IMR-90 (cell line): Measurements from ENCODE around the gene SLC15A2. TPM values are rescaled to one million over a fixed set of nuclear protein-coding genes. Genes with fewer than 3 reads are reported as not detected.

Source experiments
- ATAC-seq: fragments of 200-7000 bp; cut with Tn5 transposase; 2 replicates; pipeline ENCODE4 v1.9.1; 2020; ENCODE audit warnings: low read depth, mild to moderate bottlenecking, moderate library complexity
- BruUV-seq: library from RNA; stranded (reverse); fragments of 400-500 nt; replicated peaks from 2 replicates; lab custom pipeline; 2021; lab: Mats Ljungman, UMichigan
- CTCF ChIA-PET: fragments of 300-600 bp; formaldehyde crosslinking; extraction: SDS; loops from one replicate; lab custom pipeline; 2021; ENCODE audit warnings: antibody characterized with exemption; lab: Yijun Ruan, JAX
- POLR2A ChIA-PET: fragments of 300-600 bp; sonication (Branson Sonifier 250); formaldehyde crosslinking; loops from one replicate; lab custom pipeline; 2022; ENCODE audit warnings: antibody characterized with exemption; ENCODE audit not compliant: unreplicated experiment; lab: Charles Lee
- DNase-seq: peaks from one replicate; pipeline ENCODE4 v3.0.0; 2013
- H2AFZ ChIP-seq: replicated peaks from 2 replicates; pipeline ENCODE3; 2013; ENCODE audit warnings: low read length, mild to moderate bottlenecking; ENCODE audit not compliant: poor library complexity
- H2AK5ac ChIP-seq: 2 replicates; pipeline ENCODE4 v1.6.1; 2013; ENCODE audit warnings: low read depth, low read length, inconsistent platforms
- H2AK9ac ChIP-seq: replicated peaks from 2 replicates; pipeline ENCODE3; 2013; ENCODE audit warnings: mild to moderate bottlenecking, low read depth, low read length, moderate library complexity; ENCODE audit not compliant: poor library complexity
- H2BK120ac ChIP-seq: 2 replicates; pipeline ENCODE4 v1.6.1; 2013; ENCODE audit warnings: low read depth, low read length, inconsistent platforms
- H2BK15ac ChIP-seq: 3 replicates; pipeline ENCODE4 v1.6.1; 2013; ENCODE audit warnings: low read depth, low read length, inconsistent platforms
- H2BK20ac ChIP-seq: 2 replicates; pipeline ENCODE4 v1.6.1; 2013; ENCODE audit warnings: low read depth, mild to moderate bottlenecking, inconsistent platforms, low read length, moderate library complexity
- H2BK5ac ChIP-seq: 2 replicates; pipeline ENCODE4 v1.6.1; 2013; ENCODE audit warnings: mild to moderate bottlenecking, low read depth, low read length, inconsistent platforms; ENCODE audit not compliant: poor library complexity, severe bottlenecking
- H3K14ac ChIP-seq: replicated peaks from 2 replicates; pipeline ENCODE4 v1.6.1; 2013; ENCODE audit warnings: low read depth, low read length, inconsistent platforms
- H3K18ac ChIP-seq: 2 replicates; pipeline ENCODE4 v1.6.1; 2013; ENCODE audit warnings: low read depth, low read length, control low read depth
- H3K23ac ChIP-seq: 2 replicates; pipeline ENCODE4 v1.6.1; 2013; ENCODE audit warnings: low read depth, low read length, inconsistent platforms
- H3K27ac ChIP-seq: 2 replicates; pipeline ENCODE4 v1.5.1; 2013; ENCODE audit warnings: mild to moderate bottlenecking, control low read depth, low read length; ENCODE audit not compliant: insufficient read depth
- H3K27me3 ChIP-seq: 2 replicates; pipeline ENCODE4 v1.6.1; 2013; ENCODE audit warnings: low read length; ENCODE audit not compliant: control insufficient read depth, insufficient read depth
- H3K36me3 ChIP-seq: 2 replicates; pipeline ENCODE4 v1.6.1; 2013; ENCODE audit warnings: low read length, mixed read lengths; ENCODE audit not compliant: control insufficient read depth, insufficient read depth
- H3K4ac ChIP-seq: 2 replicates; pipeline ENCODE4 v1.6.1; 2013; ENCODE audit warnings: low read depth, low read length, inconsistent platforms
- H3K4me1 ChIP-seq: 2 replicates; pipeline ENCODE4 v1.6.1; 2013; ENCODE audit warnings: low read length, mixed read lengths; ENCODE audit not compliant: control insufficient read depth, insufficient read depth
- H3K4me2 ChIP-seq: 2 replicates; pipeline ENCODE4 v1.6.1; 2013; ENCODE audit warnings: low read depth, mild to moderate bottlenecking, control low read depth, low read length, moderate library complexity
- H3K4me3 ChIP-seq: 2 replicates; pipeline ENCODE4 v1.5.1; 2013; ENCODE audit warnings: low read depth, mild to moderate bottlenecking, control low read depth, low read length, moderate library complexity; ENCODE audit not compliant: insufficient read depth
- H3K56ac ChIP-seq: 2 replicates; pipeline ENCODE4 v1.6.1; 2013; ENCODE audit warnings: low read length, inconsistent platforms; ENCODE audit not compliant: insufficient read depth; ENCODE audit errors: extremely low read depth
- H3K79me1 ChIP-seq, 2 experiments: 2 replicates each; pipeline ENCODE4 v1.6.1; 2013; ENCODE audit warnings: low read length in 2 of 2, inconsistent platforms in 1 of 2, low read depth in 1 of 2
- H3K9ac ChIP-seq: 2 replicates; pipeline ENCODE4 v1.6.1; 2013; ENCODE audit warnings: low read depth, low read length, control low read depth
- H3K9me1 ChIP-seq: 2 replicates; pipeline ENCODE4 v1.6.1; 2013; ENCODE audit warnings: low read length, inconsistent platforms; ENCODE audit not compliant: insufficient read depth
- H3K9me3 ChIP-seq: 2 replicates; pipeline ENCODE4 v1.6.1; 2013; ENCODE audit warnings: low read length; ENCODE audit not compliant: control insufficient read depth, insufficient read depth
- H4K20me1 ChIP-seq: 2 replicates; pipeline ENCODE4 v1.6.1; 2013; ENCODE audit warnings: low read length, inconsistent platforms; ENCODE audit not compliant: insufficient read depth
- H4K5ac ChIP-seq: 2 replicates; pipeline ENCODE4 v1.6.1; 2013; ENCODE audit warnings: mild to moderate bottlenecking, low read depth, low read length, control low read depth
- H4K8ac ChIP-seq, 2 experiments: 2 replicates each; pipeline ENCODE4 v1.6.1; 2013; ENCODE audit warnings: low read depth in 2 of 2, low read length in 2 of 2, control low read depth in 1 of 2, inconsistent platforms in 1 of 2
- H4K91ac ChIP-seq: 2 replicates; pipeline ENCODE4 v1.6.1; 2013; ENCODE audit warnings: low read depth, low read length, inconsistent platforms; ENCODE audit not compliant: insufficient read depth
- BHLHE40 ChIP-seq: fragments of 150-350 bp; IDR thresholded peaks from 2 replicates; pipeline ENCODE4 v1.6.1; 2016; ENCODE audit warnings: mild to moderate bottlenecking, low read depth, low read length
- CEBPB ChIP-seq: IDR thresholded peaks from 2 replicates; pipeline ENCODE4 v1.6.1; 2012; ENCODE audit warnings: low read depth, low read length, improper control_type of control experiment
- CHD1 ChIP-seq: IDR thresholded peaks from 2 replicates; pipeline ENCODE4 v1.6.1; 2012; ENCODE audit warnings: low read depth, low read length, improper control_type of control experiment
- ELK1 ChIP-seq: fragments of 150-350 bp; IDR thresholded peaks from 2 replicates; pipeline ENCODE4 v1.6.1; 2016; ENCODE audit warnings: low read depth, mild to moderate bottlenecking, low read length, moderate library complexity, borderline replicate concordance
- FOS ChIP-seq: fragments of 150-350 bp; IDR thresholded peaks from 2 replicates; pipeline ENCODE4 v1.6.1; 2016; ENCODE audit warnings: low read depth, low read length
- MAFK ChIP-seq: IDR thresholded peaks from 2 replicates; pipeline ENCODE4 v1.6.1; 2012; ENCODE audit warnings: low read depth, low read length, improper control_type of control experiment
- MAZ ChIP-seq: IDR thresholded peaks from 2 replicates; pipeline ENCODE4 v1.6.1; 2012; ENCODE audit warnings: low read depth, mild to moderate bottlenecking, low read length, improper control_type of control experiment, moderate library complexity, borderline replicate concordance
- MXI1 ChIP-seq: IDR thresholded peaks from 2 replicates; pipeline ENCODE4 v1.6.1; 2012; ENCODE audit warnings: low read depth, mild to moderate bottlenecking, low read length, moderate library complexity, borderline replicate concordance
- NFE2L2 ChIP-seq: fragments of 150-350 bp; IDR thresholded peaks from 2 replicates; pipeline ENCODE4 v1.6.1; 2016; ENCODE audit warnings: low read depth, mild to moderate bottlenecking, low read length
- POLR2A ChIP-seq: IDR thresholded peaks from 2 replicates; pipeline ENCODE4 v1.6.1; 2012; ENCODE audit warnings: mild to moderate bottlenecking, low read depth, low read length
- RAD21 ChIP-seq: IDR thresholded peaks from 2 replicates; pipeline ENCODE4 v1.6.1; 2012; ENCODE audit warnings: low read length, improper control_type of control experiment
- RCOR1 ChIP-seq: IDR thresholded peaks from 2 replicates; pipeline ENCODE4 v1.6.1; 2012; ENCODE audit warnings: mild to moderate bottlenecking, low read length, improper control_type of control experiment; ENCODE audit not compliant: insufficient replicate concordance
- RFX5 ChIP-seq: IDR thresholded peaks from 2 replicates; pipeline ENCODE4 v1.8.0; 2012; ENCODE audit warnings: low read depth, mild to moderate bottlenecking, low read length, moderate library complexity
- SMC3 ChIP-seq: fragments of 150-350 bp; IDR thresholded peaks from 2 replicates; pipeline ENCODE4 v1.6.1; 2016; ENCODE audit warnings: low read depth, mild to moderate bottlenecking, antibody characterized with exemption, low read length, moderate library complexity
- USF2 ChIP-seq: fragments of 150-350 bp; IDR thresholded peaks from 2 replicates; pipeline ENCODE4 v1.6.1; 2017; ENCODE audit warnings: mild to moderate bottlenecking, antibody characterized with exemption, low read length, low read depth
- WGBS, 2 experiments: methylation state at CpG; one replicate each; pipeline versions ENCODE4 v1.1.5 to v1.1.7; 2013; ENCODE audit warnings: missing lambda C conversion rate in 2 of 2; ENCODE audit not compliant: insufficient read length in 1 of 2; ENCODE audit errors: extremely low coverage in 2 of 2; 5-methylcytosine and 5-hydroxymethylcytosine counted together
- dilution Hi-C: fragments of 300-500 bp; cut with HindIII; formaldehyde crosslinking; loops from one replicate; pipeline ENCODE4 v1.14.3; 2018; ENCODE audit warnings: low sequenced_read_pairs; ENCODE audit not compliant: unreplicated experiment
- in situ Hi-C: fragments of 300-500 bp; cut with MboI; formaldehyde crosslinking; loops from 3 replicates; pipeline ENCODE4 v1.14.3; 2019; ENCODE audit warnings: low sequenced_read_pairs, inconsistent platforms, mixed read lengths
- intact Hi-C: fragments of 100-400 bp; cut with micrococcal nuclease; formaldehyde crosslinking; loops from 2 replicates; pipeline ENCODE4 v1.10.0; 2022
- polyA plus RNA-seq, 3 experiments: library from polyadenylated mRNA; depleted of rRNA; stranded (reverse); fragments of >200 nt; gene quantifications; 2 replicates each; pipeline ENCODE4 v1.2.3, GENCODE V29; 2012; ENCODE audit warnings: low replicate concordance in 1 of 3
- total RNA-seq: library from RNA; depleted of rRNA; stranded (reverse); fragments of >200 nt; gene quantifications from 2 replicates; pipeline ENCODE4 v1.2.3, GENCODE V29; 2012
- TF ChIP-seq, protein P1 (sequence below): conservative IDR thresholded peaks from 2 replicates; pipeline ENCODE4 v1.5.1; 2012; ENCODE audit warnings: mild to moderate bottlenecking, low read depth, low read length, improper control_type of control experiment

SLC15A2 gene
- total and polyA plus RNA-seq, 2 of the 4 experiments (the other 2 are of a cell fraction): 0.18 to 0.31 TPM

GRCh38 chr3:121985846-121986245, 91.6 kb downstream of the SLC15A2 start:
- H3K14ac ChIP-seq: no peak overlapping the region
- H3K9me3 ChIP-seq: no peaks in the 10 kb centered on the region
- H3K18ac ChIP-seq: no peak overlapping the region
- no peak overlapping the region for H2AFZ ChIP-seq
- no peak overlapping the region for H3K56ac ChIP-seq
- no CpG with 5 or more reads among the region's 2 CpGs for WGBS, 2 experiments
- H2BK15ac ChIP-seq: no peak overlapping the region
- TF ChIP-seq BHLHE40: no peak
- TF ChIP-seq RCOR1: no peak
- TF ChIP-seq CHD1: no peak
- no peak for TF ChIP-seq ELK1
- TF ChIP-seq USF2: no peak
- no peak for TF ChIP-seq MAFK
- no peak for TF ChIP-seq RAD21
- no peak for TF ChIP-seq RFX5
- no peak for TF ChIP-seq CEBPB
- no peak for TF ChIP-seq POLR2A
- TF ChIP-seq FOS: no peak
- TF ChIP-seq MAZ: no peak
- no peak for TF ChIP-seq SMC3
- no peak for TF ChIP-seq NFE2L2
- TF ChIP-seq, protein P1, sequence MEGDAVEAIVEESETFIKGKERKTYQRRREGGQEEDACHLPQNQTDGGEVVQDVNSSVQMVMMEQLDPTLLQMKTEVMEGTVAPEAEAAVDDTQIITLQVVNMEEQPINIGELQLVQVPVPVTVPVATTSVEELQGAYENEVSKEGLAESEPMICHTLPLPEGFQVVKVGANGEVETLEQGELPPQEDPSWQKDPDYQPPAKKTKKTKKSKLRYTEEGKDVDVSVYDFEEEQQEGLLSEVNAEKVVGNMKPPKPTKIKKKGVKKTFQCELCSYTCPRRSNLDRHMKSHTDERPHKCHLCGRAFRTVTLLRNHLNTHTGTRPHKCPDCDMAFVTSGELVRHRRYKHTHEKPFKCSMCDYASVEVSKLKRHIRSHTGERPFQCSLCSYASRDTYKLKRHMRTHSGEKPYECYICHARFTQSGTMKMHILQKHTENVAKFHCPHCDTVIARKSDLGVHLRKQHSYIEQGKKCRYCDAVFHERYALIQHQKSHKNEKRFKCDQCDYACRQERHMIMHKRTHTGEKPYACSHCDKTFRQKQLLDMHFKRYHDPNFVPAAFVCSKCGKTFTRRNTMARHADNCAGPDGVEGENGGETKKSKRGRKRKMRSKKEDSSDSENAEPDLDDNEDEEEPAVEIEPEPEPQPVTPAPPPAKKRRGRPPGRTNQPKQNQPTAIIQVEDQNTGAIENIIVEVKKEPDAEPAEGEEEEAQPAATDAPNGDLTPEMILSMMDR: no peak
- no peak for TF ChIP-seq MXI1
- no peak overlapping the region for H2BK5ac ChIP-seq
- no peak overlapping the region for H3K4me2 ChIP-seq
- no peak overlapping the region for H3K23ac ChIP-seq
- dilution Hi-C loops (no loop called here), in situ Hi-C loops (no loop called here), intact Hi-C loops (no loop called here)
- no peak for DNase-seq
- no peak overlapping the region for H2BK20ac ChIP-seq
- no peak overlapping the region for H3K9ac ChIP-seq
- H2BK120ac ChIP-seq: no peak overlapping the region
- H4K91ac ChIP-seq: no peak overlapping the region
- H3K36me3 ChIP-seq: no peaks in the 10 kb centered on the region
- H3K9me1 ChIP-seq: no peaks in the 10 kb centered on the region
- H2AK9ac ChIP-seq: no peak overlapping the region
- no peaks in the 10 kb centered on the region; the same call in none of the 2 replicates for H3K27me3 ChIP-seq
- no peak overlapping the region for H4K8ac ChIP-seq
- no peak overlapping the region for H3K27ac ChIP-seq
- BruUV-seq: no TSS peak
- no peak overlapping the region for H3K4ac ChIP-seq
- no peak overlapping the region for H3K4me3 ChIP-seq
- ChIA-PET POLR2A (no interaction called here), CTCF (no interaction called here)
- H2AK5ac ChIP-seq: no peak overlapping the region
- H3K79me1 ChIP-seq: no peaks in the 10 kb centered on the region
- no peaks in the 10 kb centered on the region for H3K4me1 ChIP-seq
- H4K20me1 ChIP-seq: no peaks in the 10 kb centered on the region
- no peak for ATAC-seq
- no peak overlapping the region for H4K5ac ChIP-seq
